ENCODE data around the gene EPAS1. TPM values are rescaled to one million over a fixed set of nuclear protein-coding genes. Genes with fewer than 3 reads are reported as not detected.
"Not testable (repeated sequence)": the region's sequence is repeated elsewhere in the genome, so short reads cannot be mapped to it uniquely, and the experiment has no call there.

The EPAS1 gene
- total and polyA plus RNA-seq, 4 donors: 26.2 to 193 (median 61.1) TPM

DNA sequence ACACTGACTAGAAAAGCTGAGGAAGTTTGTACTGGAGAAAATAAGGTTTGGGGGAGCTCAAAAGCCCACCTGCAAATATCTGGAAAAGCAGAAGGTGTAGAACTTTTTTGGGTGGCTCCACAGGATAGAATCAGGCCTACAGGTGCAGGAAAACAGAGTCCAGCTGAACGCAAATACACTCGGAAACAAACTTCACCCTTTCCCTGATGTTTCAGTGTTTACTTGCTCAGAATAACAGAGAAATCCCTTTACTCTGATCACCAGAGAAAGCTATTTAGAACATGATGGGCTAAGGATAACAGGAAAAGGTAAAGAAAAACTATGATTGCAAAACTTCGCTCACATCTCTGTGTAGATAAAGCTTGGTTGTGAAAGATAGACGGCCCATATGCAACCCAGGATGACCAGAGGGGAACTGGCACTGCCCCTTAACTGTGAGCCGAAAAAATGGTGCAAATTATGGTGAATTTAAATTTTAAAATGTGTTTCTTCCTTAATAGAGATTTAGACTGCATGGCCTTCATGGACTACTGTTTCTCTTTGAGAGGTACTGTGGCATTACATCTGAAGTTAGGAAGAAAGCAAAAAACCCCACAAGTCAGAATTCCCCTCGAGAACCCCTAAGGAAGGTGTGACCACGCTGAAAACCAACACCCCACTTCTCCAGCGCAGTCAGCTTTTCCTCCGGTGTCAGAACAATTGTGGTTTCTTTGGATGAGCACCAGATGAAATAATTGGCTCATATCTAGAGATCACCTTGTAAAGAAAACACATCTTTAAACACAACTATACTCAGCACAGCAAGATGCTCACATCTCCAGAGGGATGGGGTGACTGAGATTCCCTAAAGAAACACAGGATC, 97.7 kb downstream of the EPAS1 start:
- no peaks in the 10 kb centered on the region for H3K4me1 ChIP-seq (ENCODE audit: control insufficient read depth in 4 of 4, insufficient read depth in 4 of 4, low read length in 3 of 4)
- H3K27me3 ChIP-seq (ENCODE audit: control insufficient read depth in 4 of 4, insufficient read depth in 4 of 4, low read length in 3 of 4): no peaks in the 10 kb centered on the region
- H3K36me3 ChIP-seq (ENCODE audit: control insufficient read depth in 4 of 4, insufficient read depth in 3 of 4, low read depth in 1 of 4, low read length in 3 of 4): no peaks in the 10 kb centered on the region
- no peak overlapping the region for H3K9ac ChIP-seq (ENCODE audit: low read depth in 1 of 2, low read length in 2 of 2)
- no peak for DNase-seq (ENCODE audit: low spot score)
- no peak overlapping the region for H3K4me3 ChIP-seq (ENCODE audit: low read depth in 1 of 3, low read length in 3 of 3)
- TF ChIP-seq EGR1 (IDR thresholded peaks at IDR 0.05; ENCODE audit: low read depth in 2 of 2) (no peak), REST (IDR thresholded peaks at IDR 0.05) (no peak), CTCF (IDR thresholded peaks at IDR 0.05; ENCODE audit: low read depth, low read length, missing input control) (no peak), YY1 (IDR thresholded peaks at IDR 0.05) (peak; percentile 19), RXRA (IDR thresholded peaks at IDR 0.05) (peak; percentile 43 to 81), FOXA2 (IDR thresholded peaks at IDR 0.05) (peak; percentile 33), MAX (IDR thresholded peaks at IDR 0.05) (peak; percentile 23), ZBTB33 (IDR thresholded peaks at IDR 0.05) (no peak), TAF1 (conservative IDR thresholded peaks at IDR 0.05) (no peak), HNF4A (conservative IDR thresholded peaks at IDR 0.05) (peak; percentile 48 to 57), JUND (IDR thresholded peaks at IDR 0.05) (no peak), NR2F2 (IDR thresholded peaks at IDR 0.05) (no peak), SP1 (IDR thresholded peaks at IDR 0.05) (peak; percentile 54), RAD21 (IDR thresholded peaks at IDR 0.05) (peak; percentile 8 to 35), GABPA (IDR thresholded peaks at IDR 0.05 in 1 of 2, conservative IDR thresholded peaks at IDR 0.05 in 1 of 2) (no peak), HNF4G (IDR thresholded peaks at IDR 0.05) (peak; percentile 12), FOXA1 (IDR thresholded peaks at IDR 0.05) (no peak)
- TF ChIP-seq, protein P1, sequence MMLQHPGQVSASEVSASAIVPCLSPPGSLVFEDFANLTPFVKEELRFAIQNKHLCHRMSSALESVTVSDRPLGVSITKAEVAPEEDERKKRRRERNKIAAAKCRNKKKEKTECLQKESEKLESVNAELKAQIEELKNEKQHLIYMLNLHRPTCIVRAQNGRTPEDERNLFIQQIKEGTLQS (IDR thresholded peaks at IDR 0.05): no peak
- H3K9me3 ChIP-seq (ENCODE audit: control insufficient read depth in 4 of 4, low read length in 3 of 4): no peaks in the 10 kb centered on the region
- no peak overlapping the region for H3K27ac ChIP-seq (ENCODE audit: low read depth in 1 of 2, low read length in 2 of 2)
- WGBS: 52% methylated on average over 9 of the region's 9 CpGs

- WGBS: 94% methylated on average over 1 of the region's 1 CpG
- H3K27me3 ChIP-seq (ENCODE audit: control insufficient read depth in 4 of 4, insufficient read depth in 4 of 4, low read length in 3 of 4): not testable (repeated sequence)
Observed at GRCh38 chr2:46395730-46396129, 98.5 kb downstream of the EPAS1 start.

More at GRCh38 chr2:46395730-46396129, 98.5 kb downstream of the EPAS1 start:
- not testable (repeated sequence) for H3K27ac ChIP-seq (ENCODE audit: low read depth in 1 of 2, low read length in 2 of 2); H3K4me3 ChIP-seq (ENCODE audit: low read depth in 1 of 3, low read length in 3 of 3); DNase-seq (ENCODE audit: low spot score); H3K36me3 ChIP-seq (ENCODE audit: control insufficient read depth in 4 of 4, insufficient read depth in 3 of 4, low read depth in 1 of 4, low read length in 3 of 4); H3K9ac ChIP-seq (ENCODE audit: low read depth in 1 of 2, low read length in 2 of 2); H3K4me1 ChIP-seq (ENCODE audit: control insufficient read depth in 4 of 4, insufficient read depth in 4 of 4, low read length in 3 of 4); H3K9me3 ChIP-seq (ENCODE audit: control insufficient read depth in 4 of 4, low read length in 3 of 4)

Measured in liver (tissue), 9 donors.